Right lobe of liver (tissue), 4 donors: ENCODE results near the gene C12orf56.

ENCODE experiments used
- POLR2A ChIP-seq: fragments of 450-650 bp; IDR thresholded peaks from one replicate; pipeline ENCODE4 v1.6.1; 2017; ENCODE audit warnings: antibody characterized with exemption, mild to moderate bottlenecking
- TF ChIP-seq, protein P1 (sequence below), 4 donors: fragments of 200-600 bp in 3 of 4; fragments of 450-650 bp in 1 of 4; IDR thresholded peaks; one replicate each; pipeline versions ENCODE4 v1.5.1 to v1.8.0; 2016 to 2022; ENCODE audit warnings: antibody characterized with exemption in 4 of 4, mild to moderate bottlenecking in 2 of 4
- donor health status: DM: no; HTN: no; CAD: no.
- donor health status: DM: no; HTN: no; CAD: no.
- donor health status: DM: no; HTN: yes; CAD: no.

DNA sequence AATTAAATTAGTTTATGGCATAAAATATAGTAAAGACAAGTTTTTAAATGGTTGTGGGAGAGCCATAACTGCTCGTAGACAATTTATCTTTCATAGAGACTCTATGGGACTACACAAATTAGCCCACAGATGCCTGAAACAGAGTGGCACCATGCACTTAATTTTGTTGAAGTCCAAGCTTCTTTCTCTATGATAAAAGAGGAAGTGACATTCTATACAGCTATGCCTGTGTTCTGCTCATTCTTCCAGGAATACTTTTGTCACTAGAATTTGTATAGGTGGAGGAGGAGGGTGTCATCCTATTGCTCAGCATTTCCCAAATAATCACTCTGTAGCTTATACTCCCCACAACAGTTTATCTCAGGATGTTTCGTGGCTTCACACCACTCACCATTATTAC is 124.7 kb downstream of the C12orf56 start:
- TF ChIP-seq, protein P1, sequence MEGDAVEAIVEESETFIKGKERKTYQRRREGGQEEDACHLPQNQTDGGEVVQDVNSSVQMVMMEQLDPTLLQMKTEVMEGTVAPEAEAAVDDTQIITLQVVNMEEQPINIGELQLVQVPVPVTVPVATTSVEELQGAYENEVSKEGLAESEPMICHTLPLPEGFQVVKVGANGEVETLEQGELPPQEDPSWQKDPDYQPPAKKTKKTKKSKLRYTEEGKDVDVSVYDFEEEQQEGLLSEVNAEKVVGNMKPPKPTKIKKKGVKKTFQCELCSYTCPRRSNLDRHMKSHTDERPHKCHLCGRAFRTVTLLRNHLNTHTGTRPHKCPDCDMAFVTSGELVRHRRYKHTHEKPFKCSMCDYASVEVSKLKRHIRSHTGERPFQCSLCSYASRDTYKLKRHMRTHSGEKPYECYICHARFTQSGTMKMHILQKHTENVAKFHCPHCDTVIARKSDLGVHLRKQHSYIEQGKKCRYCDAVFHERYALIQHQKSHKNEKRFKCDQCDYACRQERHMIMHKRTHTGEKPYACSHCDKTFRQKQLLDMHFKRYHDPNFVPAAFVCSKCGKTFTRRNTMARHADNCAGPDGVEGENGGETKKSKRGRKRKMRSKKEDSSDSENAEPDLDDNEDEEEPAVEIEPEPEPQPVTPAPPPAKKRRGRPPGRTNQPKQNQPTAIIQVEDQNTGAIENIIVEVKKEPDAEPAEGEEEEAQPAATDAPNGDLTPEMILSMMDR (IDR thresholded peaks at IDR 0.05): no peak
- no peak for TF ChIP-seq POLR2A
